ENCODE data around the gene ZNF443.
"Not testable (repeated sequence)": the region's sequence is repeated elsewhere in the genome, so short reads cannot be mapped to it uniquely, and the experiment has no call there.

The ZNF443 gene

DNA sequence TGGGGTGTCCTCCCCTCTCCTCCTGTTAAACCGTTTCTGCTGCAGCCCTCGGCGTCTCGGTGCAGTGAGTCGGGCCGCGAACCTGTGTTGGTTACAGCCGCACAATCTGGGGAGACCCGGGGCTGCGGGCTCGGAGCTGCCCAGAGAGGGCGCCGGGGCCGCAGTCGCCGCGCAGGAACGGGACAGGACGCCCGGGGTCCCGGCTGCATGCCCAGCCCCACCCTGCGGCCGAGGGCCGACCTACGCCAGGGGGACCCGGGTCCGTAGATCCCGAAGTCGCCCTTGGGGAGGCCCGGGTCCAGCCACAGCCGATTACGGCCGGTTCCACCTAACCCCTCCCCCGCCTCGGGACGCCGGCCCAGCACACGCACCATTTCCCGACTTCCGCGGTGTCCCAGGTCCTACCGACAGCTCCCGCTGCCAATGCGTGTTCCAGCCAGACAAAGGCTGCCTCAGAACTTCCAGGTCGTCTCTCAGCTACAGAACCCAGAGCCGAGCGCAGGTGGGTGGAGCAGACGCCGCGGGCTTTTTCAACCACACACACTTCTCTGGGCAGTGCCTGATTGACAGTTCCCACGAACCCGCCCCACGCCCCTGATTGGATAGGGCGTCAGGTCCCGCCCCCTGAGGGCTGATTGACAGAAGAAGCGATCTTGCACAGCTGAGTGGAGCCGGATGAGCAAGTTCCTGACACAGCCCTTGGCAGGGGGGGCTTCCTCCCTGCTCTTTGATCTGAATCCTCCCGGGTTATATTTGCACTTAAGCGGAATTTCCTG, at the start of gene ZNF443:
Gene ZNF443 (minus strand): TSS at position 481 of the 776 bp plus-strand sequence. CDS start 107 bp downstream, at position 374.
- peak; percentile 99 for DNase-seq

DNA sequence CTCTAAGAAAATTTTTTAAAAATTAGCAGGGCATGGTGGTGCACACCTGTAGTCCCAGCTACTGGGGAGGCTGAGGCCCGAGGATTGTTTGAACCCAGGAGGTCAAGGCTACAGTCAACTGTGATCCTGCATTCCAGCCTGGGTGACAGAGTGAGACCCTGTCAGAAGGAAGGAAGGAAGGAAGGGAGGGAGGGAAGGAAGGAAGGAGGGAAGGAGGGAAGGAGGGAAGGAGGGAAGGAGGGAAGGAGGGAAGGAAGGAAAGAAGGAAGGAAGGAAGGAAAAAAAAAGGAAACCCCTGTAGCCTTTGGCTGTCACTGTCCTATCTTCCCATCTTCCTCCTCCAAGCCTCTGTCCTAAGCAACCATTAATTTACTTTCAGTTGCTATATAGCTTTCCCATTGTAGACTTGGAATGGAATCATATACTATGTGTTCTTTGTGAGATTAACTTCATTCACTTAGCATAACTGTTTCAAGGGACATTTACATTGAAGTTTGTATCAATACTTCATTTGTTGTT, 45.5 kb upstream of the ZNF443 start:
- not testable (repeated sequence) for DNase-seq

DNA sequence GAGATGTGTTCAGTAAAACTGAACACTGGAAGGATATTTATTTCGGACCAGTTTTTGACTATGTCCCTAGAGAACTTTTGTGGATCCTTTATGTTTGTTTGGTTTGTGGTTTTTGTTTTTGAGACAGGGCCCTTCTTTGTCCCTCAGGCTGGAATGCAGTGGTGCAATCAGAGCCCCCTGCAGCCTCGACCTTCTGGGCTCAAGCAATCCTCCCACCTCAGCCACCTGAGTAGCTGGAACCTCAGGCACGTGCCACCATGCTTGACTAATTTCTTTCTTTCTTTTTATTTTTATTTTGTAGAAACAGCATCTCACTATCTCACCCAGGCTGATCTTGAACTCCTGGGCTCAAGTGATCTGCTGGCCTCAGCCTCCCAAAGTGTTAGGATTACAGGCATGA, 44.8 kb upstream of the ZNF443 start:
- DNase-seq = no peak

DNA sequence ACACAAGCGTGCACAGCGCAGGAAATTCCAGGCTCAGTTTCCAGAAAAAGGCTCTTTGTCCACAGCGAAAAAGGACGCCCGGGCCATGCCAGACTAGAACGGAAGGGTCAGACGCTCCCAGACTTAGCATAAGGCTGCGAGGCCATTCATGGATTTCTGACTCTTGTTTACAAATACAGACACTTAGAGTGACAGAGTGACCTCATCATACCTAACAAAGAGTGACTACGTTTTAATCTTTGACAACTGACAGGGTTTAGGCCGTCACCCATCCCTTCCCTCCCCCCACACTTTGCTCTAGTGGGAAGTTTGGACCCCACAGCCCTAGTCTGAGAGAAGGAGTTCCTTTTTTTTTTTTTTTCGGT, 44.2 kb upstream of the ZNF443 start:
- no peak for DNase-seq

DNA sequence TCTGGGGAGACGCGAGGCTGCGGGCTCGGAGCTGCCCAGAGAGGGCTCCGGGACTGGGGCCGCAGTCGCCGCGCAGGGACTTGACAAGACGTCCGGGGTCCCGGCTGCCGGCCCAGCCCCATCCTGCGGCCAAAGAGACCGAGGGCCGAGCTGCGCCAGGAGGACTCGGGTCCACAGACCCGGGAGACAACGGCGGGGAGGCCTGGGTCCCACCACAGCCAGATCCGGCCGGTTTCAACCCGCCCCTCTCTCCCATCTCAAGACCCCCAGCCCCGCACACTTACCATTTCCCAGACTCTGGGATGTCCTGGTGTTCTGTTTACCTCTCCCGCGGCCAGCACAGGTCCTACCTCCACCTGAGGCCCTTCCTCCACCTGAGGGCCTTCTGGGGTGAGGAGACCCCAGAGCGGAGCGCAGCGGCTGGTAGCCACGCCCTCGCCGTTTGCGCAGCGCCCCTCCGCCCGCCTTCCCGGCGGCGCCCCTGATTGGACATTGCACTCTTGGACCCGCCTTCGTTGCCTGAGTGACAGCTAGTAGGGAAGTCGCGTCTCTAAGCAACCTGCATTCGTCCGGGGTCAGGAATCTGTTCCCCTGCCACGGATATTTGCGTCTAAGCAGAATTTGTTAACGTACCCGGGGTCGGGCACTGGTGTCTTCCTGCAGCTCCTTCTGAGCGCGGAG, 43.7 kb upstream of the ZNF443 start, which contains the start of gene ZNF709:
Gene ZNF709 (minus strand): TSS at position 446 of the 681 bp plus-strand sequence. CDS start 159 bp downstream, at position 287.
- DNase-seq = peak; percentile 91

DNA sequence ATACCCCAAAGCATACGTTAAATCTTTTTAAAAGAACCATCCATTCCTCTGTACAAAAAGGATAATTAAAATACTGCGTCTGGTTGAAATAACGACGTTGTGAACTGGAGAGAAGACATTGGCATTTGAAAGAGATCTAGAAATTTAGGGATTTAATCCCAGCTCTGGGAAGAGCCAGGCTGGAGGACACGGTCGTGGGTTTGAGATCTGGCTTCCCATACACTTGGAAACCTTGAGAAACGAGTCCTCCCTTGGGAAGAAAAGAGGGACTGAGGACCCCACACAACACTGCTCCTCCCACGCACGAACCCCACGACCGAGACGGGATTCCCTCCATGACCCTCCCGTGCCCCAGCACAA, 43.2 kb upstream of the ZNF443 start:
- DNase-seq = no peak

DNA sequence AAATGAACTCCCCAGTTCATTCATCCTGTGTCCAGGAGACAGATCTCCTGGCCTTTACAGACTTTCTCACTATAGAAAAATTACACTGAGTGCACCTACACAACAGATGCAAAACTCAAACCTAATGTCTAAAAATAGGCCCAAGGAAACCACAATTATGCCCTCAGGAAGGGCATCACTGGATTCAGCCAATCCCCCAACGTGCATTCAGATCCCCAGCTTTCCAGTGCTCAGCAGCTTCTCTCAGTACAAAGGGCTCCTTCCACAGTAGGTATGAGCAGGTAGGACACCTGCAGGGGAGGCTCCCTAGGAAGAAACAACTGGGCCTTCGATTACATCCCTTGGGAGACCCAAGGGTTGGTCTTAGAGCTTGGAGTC, 41.7 kb upstream of the ZNF443 start:
- DNase-seq = no peak

DNA sequence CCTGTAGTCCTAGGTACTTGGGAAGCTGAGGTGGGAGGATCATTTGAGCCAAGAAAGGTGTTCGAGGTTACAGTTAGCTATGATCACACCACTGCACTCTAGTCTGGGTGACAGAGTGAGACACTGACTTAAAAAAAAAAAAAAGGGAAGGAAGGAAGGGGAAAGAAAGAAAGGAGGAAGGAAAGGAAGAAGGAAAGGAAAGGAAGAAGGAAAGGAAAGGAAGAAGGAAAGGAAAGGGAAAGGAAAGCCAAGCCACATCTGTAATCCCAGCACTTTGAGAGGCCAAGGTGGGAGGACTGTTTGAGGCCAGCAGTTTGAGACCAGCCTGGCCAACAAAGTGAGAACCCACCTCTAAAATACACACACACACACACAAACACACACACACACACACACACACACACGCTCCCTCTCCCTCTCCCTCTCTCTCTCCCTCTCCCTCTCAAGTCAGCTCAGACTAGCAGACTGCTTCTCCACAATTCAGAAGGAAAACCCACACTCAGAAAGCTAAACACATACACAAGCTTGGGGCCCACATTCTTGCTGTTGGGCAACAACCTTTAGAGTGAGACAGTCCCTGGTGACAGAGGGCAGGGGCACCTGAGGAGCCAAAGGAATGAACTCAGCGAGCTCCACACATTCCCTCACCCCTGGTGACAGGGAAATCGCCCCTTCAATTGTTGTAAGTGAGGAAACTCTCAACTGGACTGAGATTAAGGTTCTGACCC, 41.1 kb upstream of the ZNF443 start:
- no peak for DNase-seq

DNA sequence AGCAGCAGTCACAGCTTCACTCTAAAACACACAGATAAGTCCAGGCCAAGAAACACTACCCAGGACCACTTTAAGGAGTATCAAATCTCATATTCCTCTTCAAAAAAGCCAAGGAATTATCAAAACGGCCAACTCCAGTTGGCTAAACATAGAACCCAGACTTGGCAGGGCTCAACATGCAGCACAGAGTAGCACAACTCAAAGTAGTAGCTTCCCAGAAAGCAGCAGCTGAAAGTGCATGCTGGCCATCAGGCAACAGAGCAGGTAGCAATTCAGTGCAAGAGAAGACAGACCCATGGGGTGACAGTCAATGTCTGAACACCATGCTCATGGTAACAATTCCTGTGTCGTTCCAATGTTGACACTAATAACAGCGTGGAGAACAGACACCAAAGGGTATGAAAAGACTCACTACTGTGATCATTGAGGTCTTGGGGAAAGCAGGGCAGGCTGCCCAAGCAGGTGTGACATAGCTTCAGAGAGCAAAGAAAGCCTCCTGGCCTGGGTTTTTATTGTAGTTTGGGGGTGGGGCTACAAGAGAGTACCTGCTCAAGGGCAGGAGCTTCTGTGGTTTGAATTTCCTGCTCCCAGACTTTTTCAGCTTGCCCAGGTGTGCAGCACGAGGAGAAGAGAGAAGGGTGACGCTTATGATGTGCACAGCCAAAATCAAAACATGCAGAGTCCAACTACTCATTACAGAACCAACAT, 37.6 kb upstream of the ZNF443 start:
- no peak for DNase-seq

DNA sequence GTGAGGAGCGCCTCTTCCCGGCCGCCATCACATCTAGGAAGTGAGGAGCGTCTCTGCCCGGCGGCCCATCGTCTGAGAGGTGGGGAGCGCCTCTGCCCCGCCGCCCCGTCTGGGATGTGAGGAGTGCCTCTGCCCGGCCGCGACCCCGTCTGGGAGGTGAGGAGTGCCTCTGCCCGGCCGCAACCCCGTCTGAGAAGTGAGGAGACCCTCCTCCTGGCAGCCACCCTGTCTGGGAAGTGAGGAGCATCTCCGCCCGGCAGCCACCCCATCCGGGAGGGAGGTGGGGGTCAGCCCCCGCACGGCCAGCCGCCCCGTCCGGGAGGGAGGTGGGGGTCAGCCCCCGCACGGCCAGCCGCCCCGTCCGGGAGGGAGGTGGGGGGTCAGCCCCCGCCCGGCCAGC, 26.8 kb upstream of the ZNF443 start:
- not testable (repeated sequence) for DNase-seq

DNA sequence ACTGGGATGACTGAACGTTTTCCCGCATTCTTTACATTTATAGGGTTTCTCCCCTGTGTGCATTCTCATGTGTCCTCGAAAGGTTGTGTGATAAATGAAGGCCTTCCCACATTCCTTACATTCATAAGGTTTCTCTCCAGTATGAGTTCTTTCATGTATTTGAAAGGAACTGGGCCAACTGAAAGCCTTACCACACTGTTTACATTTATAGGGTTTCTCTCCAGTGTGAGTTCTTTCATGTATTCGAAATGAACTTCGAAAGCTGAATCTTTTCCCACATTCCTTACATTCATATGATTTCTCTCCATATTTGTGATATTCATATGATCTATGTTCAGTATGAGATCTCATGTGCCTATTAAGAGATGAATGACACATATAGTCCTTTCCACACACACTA, 24.4 kb upstream of the ZNF443 start:
- no peak for DNase-seq

DNA sequence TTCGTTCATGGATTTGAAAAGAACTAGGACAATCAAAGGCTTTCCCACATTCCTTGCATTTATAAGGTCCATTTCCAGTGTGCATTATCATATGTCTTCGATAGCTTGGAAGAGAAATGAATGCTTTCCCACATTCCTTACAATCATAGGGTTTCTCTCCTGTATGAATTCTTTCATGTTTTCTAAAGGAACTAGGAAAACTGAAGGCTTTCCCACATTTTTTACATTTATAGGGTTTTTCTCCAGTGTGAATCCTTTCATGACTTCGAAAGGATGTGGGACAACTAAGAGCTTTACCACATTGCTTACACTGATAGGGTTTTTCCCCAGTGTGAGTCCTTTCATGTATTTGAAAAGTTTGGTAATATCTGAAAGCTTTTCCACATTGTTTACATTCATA, 23.9 kb upstream of the ZNF443 start:
- DNase-seq = no peak

DNA sequence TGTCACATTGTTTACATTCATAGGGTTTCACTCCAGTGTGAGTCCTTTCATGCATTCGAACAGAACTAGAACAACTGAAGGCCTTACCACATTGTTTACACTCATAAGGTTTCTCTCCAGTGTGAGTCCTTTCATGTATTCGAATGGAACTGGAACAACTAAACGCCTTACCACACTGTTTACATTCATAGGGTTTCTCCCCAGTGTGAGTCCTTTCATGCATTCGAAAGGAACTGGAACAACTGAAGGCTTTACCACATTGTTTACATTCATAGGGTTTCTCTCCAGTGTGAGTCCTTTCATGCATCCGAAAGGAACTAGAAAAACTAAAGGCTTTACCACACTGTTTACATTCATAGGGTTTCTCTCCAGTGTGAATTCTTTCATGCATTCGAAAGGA, 23.3 kb upstream of the ZNF443 start:
- not testable (repeated sequence) for DNase-seq

DNA sequence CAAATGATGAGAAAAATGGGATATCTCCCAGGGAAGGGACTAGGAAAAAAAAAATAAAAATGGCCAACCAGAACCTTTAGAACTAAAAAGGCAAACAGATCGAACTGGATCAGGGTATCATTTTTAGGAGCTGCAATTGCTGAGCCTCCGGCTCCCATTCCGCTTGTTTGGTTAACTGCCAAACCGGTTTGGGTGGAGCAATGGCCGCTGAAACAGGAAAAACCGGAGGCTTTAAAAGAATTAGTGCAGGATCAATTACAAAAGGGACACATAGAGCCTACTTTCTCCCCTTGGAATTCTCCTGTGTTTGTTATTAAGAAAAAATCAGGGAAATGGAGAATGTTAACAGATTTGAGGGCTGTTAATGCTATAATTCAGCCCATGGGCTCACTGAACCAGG, 12.7 kb upstream of the ZNF443 start:
- no peak for DNase-seq

DNA sequence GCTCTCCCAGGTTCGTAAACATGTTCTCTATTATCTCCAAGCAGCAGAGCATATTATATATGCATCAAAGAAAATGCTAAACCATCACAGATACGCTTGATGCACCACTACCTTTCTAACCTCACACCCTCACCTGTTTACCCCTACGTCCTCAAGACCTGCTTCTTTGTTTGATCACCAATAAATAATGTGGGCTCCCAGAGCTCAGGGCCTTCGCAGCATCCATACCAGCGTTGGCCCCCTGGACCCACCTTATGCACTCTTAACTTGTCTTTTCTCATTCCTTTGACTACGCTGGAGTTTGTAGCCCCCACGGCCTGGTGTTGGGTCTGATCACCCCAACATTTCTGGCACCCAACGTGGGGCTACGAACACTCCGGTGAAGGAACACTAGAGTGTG, 10.0 kb upstream of the ZNF443 start:
- no peak for DNase-seq

DNA sequence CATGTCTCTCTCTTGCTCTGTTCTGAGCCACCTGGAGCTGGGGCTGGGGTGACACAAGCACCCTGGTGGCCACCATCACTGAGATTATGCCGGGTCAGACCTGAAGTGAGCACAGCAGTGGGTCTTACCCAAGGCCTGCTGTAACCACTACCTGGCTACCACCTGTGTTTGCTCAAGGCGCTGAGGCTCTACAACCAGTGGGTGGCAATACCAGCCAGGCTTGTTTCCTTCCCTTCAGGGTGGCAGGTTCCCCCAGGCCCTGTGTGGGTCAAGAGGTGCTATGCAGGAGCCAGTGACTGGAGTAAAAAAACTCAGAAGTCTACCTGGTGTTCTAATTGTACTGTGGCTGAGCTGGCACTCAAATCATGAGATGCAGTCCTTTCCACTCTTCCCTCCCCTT, 8.0 kb upstream of the ZNF443 start:
- no peak for DNase-seq

DNA sequence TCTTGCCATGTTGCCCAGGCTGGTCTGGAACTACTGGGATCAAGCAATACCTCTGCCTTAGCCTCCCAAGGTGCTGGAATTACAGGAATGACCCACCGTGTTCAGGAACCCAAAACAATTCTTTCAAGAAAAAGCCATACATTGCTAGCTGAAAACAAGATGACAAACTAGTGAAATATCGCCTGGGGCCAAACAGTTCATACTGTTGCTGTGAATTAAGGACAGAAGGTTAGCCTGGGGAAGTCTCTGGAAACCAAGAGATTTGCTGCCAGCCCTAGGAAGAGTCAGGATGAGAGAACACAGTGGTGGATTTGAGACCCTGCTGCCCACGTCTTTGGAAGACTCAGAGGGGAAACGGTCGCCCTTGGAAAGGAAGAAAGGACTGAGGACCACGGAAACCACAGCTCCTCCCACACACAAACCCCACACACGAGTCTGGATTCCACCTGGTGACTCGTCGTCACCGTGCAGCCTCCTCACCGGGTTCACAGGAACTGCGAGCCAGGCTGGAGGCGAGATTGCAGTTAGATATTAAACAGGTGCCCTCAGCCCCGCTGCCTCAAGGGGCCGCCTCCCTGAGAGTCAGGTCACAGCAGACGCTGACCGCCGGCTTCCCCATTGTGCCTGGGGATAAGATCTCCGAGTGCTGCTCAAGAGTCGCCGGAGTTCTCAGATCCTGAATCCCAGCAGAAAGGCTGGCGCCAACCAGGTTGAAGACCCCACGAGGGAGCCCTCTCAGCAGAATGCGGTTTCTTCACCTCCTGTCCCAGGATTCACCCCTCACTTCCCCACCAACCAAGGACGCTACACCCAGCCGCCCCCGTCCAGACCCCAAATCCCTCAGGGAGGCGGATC, 908 bp downstream of the ZNF443 start:
- peak; percentile 65 for DNase-seq

DNA sequence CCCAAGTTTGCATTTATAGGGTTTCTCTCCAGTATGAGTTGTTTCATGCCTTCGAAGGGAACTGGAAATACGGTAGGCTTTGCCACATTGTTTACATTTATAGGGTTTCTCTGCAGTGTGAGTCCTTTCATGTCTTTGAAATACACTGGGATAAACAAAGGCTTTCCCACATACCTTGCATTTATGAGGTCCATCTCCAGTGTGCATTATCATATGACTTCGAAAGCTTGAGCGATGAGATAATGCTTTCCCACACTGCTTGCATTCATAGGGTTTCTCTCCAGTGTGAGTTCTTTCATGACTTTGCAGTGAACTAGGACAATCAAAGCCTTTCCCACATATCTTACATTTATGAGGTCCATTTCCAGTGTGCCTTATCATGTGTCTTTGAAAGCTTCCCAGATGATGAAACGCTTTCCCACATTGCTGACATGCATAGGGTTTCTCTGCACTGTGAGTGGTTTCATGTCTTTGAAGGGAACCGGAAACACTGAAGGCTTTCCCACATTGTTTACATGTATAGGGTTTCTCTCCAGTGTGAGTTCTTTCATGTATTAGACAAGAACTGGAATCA, 10.0 kb downstream of the ZNF443 start:
- not testable (repeated sequence) for DNase-seq

DNA sequence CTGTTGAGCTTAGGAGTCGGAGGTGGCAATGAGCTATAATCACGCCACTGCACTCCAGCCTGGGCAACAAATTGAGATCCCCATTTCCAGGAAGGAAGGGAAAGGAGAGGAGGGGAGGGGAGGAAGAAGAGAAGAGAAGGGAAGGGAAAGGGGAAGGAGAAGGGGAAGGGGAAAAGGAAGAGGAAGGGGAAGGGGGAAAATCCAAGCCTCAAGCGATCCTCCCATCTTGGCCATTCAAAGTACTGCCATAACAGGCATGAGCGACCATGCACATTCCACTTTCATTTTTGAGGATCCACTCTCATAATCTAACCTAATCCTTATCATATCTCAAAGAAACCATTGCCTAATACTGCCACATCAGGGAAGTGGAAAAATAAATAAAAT, 14.9 kb downstream of the ZNF443 start:
- DNase-seq = no peak

DNA sequence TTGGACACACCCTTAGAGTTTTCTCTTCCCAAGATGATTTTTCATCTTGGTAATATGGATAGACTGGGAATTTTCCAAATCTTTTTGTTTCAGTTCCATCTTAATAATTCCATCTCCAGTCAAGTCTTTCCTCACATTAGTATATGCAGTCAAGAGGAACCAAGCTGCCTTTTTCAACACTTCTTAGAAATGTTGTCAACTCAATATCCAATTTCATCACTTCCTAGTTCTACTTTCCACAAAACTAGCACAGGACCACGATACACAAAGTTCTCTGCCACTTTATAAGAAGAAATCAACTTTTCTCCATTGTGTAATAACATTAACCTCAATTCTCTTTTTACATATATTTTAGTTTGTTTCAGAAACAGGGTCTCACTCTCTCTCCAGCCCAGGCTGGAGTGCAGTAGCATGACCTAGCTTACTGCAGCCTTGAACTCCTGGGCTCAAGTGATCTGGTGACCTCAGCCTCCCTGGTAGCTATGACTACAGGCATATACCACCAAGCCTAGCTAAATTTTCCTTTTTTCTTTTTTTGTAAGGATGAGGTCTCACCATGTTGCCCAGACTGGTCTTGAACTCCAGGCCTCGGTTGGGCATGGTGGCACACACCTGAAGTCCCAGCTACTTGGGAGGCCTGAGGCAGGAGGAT, 15.5 kb downstream of the ZNF443 start:
- no peak for DNase-seq

DNA sequence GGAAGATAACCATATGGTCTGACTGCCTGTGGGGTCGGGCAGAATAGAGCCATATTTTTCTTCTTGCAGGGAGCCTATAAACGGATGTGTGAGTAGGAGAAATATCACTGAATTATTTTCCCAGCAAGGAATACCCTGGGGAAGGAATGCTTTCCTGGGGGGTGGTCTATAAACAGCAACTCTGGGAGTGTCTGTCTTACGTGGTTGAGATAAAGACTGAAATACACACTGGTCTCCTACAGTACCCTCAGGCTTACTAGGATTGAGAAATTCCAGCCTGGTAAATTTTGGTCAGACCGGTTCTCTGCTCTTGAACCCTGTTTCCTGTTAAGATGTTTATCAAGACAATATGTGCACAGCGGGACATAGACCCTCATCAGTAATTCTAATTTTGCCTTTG, 23.5 kb downstream of the ZNF443 start:
- not testable (repeated sequence) for DNase-seq

Data from activated CD4-positive, alpha-beta T cell treated with anti-CD3 and anti-CD28 coated beads for 48 hours (primary cell).